Activated CD4-positive, alpha-beta memory T cell treated with anti-CD3 and anti-CD28 coated beads, Interleukin-2, amount 10 ng/mL, durations not matched to agents 7 days and 5 days (primary cell): ENCODE results near the gene MYO9B. TPM values are rescaled to one million over a fixed set of nuclear protein-coding genes. Genes with fewer than 3 reads are reported as not detected.
"Not testable (repeated sequence)": the region's sequence is repeated elsewhere in the genome, so short reads cannot be mapped to it uniquely, and the experiment has no call there.

Source experiments
- CTCF ChIA-PET: fragments of 350-600 bp; sonication (Branson Sonifier 250); formaldehyde crosslinking; loops from one replicate; lab custom pipeline; 2021; ENCODE audit warnings: antibody characterized with exemption, inconsistent platforms; lab: Charles Lee
- POLR2A ChIA-PET: fragments of 350-600 bp; sonication (Branson Sonifier 250); formaldehyde crosslinking; loops from one replicate; lab custom pipeline; 2021; ENCODE audit warnings: antibody characterized with exemption; lab: Charles Lee
- DNase-seq: peaks from one replicate; pipeline ENCODE4 v3.0.0-alpha.2; 2020
- H3K27ac Mint-ChIP-seq: one replicate; pipeline ENCODE4 v1.8.0; 2021; ENCODE audit warnings: mild to moderate bottlenecking, mixed read lengths
- H3K27me3 Mint-ChIP-seq: one replicate; pipeline ENCODE4 v1.8.0; 2021; ENCODE audit warnings: mixed read lengths
- H3K36me3 Mint-ChIP-seq: one replicate; pipeline ENCODE4 v1.8.0; 2021; ENCODE audit warnings: low read depth, mixed read lengths
- H3K4me1 Mint-ChIP-seq: one replicate; pipeline ENCODE4 v1.8.0; 2021; ENCODE audit warnings: mixed read lengths
- H3K4me3 Mint-ChIP-seq: one replicate; pipeline ENCODE4 v1.8.0; 2021; ENCODE audit warnings: mild to moderate bottlenecking, mixed read lengths
- H3K9me3 Mint-ChIP-seq: one replicate; pipeline ENCODE4 v1.8.0; 2021; ENCODE audit warnings: mixed read lengths
- total RNA-seq, 2 experiments: library from RNA; stranded (reverse); gene quantifications; one replicate each; pipeline ENCODE4 v1.2.3, GENCODE V29; 2021

Gene MYO9B
- total RNA-seq, 2 experiments from 2014 or later: 190 to 203 TPM

DNA sequence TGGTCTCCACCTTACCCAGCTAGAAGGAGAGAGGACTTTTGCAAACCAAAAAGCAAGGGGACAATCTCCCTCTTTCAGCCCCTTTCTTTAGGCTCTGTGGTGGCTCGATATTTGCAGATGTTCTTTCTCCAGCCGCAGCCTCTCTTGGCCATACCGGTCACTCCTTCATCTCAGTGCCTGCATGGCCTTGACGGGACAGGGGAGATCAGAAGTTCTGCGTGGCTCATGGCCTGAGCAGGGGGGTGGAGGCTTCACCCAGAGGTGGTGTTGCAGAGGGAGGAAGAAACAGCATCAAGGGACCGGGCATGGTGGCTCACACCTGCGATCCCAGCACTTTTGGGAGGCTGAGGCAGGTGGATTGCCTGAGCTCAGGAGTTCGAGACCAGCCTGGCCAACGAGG lies 53.2 kb downstream of the MYO9B start:
- Mint-ChIP-seq H3K9me3 (no peaks in the 10 kb centered on the region), H3K4me3 (no peak overlapping the region), H3K36me3 (peaks cover 24% of the 10 kb centered on the region), H3K4me1 (peaks cover 48% of the 10 kb centered on the region), H3K27me3 (no peaks in the 10 kb centered on the region), H3K27ac (no peak overlapping the region)
- ChIA-PET POLR2A (no interaction called here), CTCF (no interaction called here)
- DNase-seq: no peak

DNA sequence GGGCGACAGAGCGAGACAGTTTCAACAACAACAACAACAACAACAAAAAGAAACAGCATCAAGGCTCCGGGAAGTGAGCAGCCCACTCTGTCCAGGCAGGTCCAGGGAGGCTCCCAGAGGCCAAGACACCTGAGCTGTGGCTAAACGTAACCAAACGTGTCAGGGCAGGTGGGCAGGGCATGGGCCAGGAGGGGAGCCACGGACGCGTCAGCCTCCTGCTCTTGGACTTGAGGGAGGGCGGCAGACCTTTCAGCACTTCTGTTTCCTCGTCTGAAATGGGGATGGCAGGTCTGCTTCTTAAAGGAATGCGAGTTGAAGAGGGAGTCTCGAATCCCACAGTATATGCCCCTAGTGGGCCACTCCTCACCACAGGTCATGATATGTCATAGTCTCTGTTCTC lies 53.8 kb downstream of the MYO9B start:
- H3K9me3 Mint-ChIP-seq: no peaks in the 10 kb centered on the region
- H3K27ac Mint-ChIP-seq: peak overlapping the region; percentile 6
- H3K4me1 Mint-ChIP-seq: peaks cover 43% of the 10 kb centered on the region
- H3K4me3 Mint-ChIP-seq: no peak overlapping the region
- H3K27me3 Mint-ChIP-seq: no peaks in the 10 kb centered on the region
- ChIA-PET CTCF (no interaction called here), POLR2A (no interaction called here)
- no peak for DNase-seq
- peaks cover 27% of the 10 kb centered on the region for H3K36me3 Mint-ChIP-seq

DNA sequence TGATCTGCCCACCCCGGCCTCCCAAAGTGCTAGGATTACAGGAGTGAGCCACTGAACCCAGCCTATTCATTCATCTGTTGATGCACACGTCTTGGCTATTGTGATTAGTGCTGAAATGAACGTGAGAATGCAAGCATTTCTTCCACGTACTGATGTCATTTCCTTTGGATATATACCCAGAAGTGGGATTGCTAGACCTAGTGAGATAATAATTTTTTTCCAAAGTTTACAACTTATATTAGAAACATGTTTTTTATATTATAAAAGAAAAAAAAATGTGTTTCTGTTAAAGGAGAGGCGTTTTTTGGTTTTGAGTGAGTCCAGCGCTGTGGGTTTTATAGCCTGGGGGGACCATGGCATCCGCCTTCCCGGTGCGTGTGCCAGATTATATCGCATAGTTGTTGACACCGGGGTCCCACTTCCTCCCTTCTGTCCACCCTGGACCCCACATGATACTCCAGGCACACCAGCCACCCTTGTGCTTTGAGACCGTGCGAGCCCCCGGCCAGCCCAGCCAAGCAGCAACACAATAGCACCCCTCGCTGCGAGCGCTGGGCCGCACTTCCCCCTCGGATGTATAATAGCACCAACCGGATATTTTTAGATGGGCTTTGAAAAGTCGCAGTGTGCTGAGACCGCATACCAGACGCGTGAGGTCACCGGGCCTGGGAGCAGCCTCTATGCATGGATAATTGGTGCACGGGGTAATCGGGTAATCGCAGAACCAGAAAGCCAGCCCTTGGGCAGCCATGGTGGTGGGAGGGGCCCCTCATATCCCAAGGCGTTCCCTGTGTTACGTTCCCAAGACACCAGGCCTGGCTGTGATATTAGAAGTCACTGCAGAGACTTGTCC lies 59.6 kb downstream of the MYO9B start:
- H3K27me3 Mint-ChIP-seq: no peaks in the 10 kb centered on the region
- ChIA-PET POLR2A (interaction anchor here (1.0 kb wide), 1 partner anchor 10 kb away, joined by 3 read pairs; no protein-coding TSS in a partner anchor), CTCF (interaction anchor here (0.6 kb wide), 1 partner anchor 642 kb away, joined by 4 read pairs; no protein-coding TSS in a partner anchor)
- no peak for DNase-seq
- H3K27ac Mint-ChIP-seq: no peak overlapping the region
- H3K4me1 Mint-ChIP-seq: peaks cover 4% of the 10 kb centered on the region
- H3K36me3 Mint-ChIP-seq: peaks cover 30% of the 10 kb centered on the region
- no peak overlapping the region for H3K4me3 Mint-ChIP-seq
- no peaks in the 10 kb centered on the region for H3K9me3 Mint-ChIP-seq

DNA sequence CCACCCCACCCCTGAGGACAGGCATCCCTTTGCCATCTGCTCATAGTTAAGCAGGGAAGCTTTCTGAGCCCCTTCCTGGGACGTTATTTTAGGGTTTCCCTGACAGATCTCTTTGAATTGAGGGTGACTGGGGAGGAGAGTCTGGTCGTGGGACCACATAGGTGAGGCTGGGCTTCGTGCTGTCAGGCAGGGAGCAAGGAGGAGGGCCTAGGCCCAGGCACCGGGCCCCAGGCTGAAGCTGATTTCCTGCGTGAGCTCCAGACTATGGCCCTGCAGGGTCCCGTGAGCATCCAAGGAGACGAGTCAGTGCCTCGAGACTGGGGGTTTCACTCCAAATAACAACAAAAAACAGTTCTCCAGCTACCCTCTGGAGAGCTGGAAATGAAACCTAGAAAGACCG lies 60.4 kb downstream of the MYO9B start:
- no peaks in the 10 kb centered on the region for H3K9me3 Mint-ChIP-seq
- no peaks in the 10 kb centered on the region for H3K27me3 Mint-ChIP-seq
- CTCF ChIA-PET: no interaction called here
- no peak overlapping the region for H3K4me3 Mint-ChIP-seq
- peaks cover under 1% of the 10 kb centered on the region for H3K4me1 Mint-ChIP-seq
- DNase-seq: no peak
- no peak overlapping the region for H3K27ac Mint-ChIP-seq
- peaks cover 32% of the 10 kb centered on the region for H3K36me3 Mint-ChIP-seq
- POLR2A ChIA-PET: no interaction called here

DNA sequence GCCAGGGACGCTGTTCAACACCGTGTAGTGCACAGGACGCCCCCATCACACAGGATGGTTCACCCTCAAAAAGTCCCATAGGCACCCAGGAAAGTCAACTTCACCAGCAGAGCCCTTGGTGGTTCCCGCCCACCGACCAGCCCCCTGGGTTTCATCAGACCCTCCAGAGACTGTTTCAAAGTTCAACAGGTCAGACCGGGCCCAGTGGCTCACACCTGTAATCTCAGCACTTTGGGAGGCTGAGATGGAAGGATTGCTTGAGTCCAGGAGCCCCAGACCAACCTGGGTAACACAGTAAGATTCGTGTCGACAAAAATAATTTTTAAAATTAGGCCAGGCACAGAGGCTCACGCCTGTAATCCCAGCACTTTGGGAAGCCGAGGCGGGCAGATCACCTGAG lies 61.0 kb downstream of the MYO9B start:
- Mint-ChIP-seq H3K4me3 (no peak overlapping the region), H3K4me1 (peaks cover 3% of the 10 kb centered on the region), H3K36me3 (peaks cover 38% of the 10 kb centered on the region), H3K27me3 (no peaks in the 10 kb centered on the region), H3K27ac (no peak overlapping the region), H3K9me3 (no peaks in the 10 kb centered on the region)
- CTCF ChIA-PET: no interaction called here
- no peak for DNase-seq
- POLR2A ChIA-PET: no interaction called here

DNA sequence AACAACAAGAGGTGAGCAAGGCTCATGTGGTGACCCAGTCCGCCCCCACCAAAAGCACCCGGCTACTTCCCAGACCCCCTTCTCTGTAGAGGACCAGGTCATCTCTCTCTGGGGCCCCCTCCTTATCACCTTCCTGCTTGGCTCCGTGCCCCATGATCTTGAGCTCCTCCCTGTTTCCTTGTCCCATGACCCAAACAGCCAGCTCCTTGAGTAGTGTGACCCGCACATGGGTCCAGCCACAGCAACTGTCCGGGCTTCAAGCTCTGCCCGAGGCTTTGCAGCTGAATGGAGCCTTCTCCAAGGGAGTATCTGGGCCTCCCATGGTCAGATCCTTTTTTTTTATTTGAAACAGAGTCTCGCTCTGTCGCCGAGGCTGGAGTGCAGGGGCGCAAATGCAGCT lies 61.8 kb downstream of the MYO9B start:
- H3K9me3 Mint-ChIP-seq: no peaks in the 10 kb centered on the region
- no peak overlapping the region for H3K27ac Mint-ChIP-seq
- ChIA-PET POLR2A (no interaction called here), CTCF (no interaction called here)
- peaks cover 7% of the 10 kb centered on the region for H3K4me1 Mint-ChIP-seq
- no peaks in the 10 kb centered on the region for H3K27me3 Mint-ChIP-seq
- H3K4me3 Mint-ChIP-seq: no peak overlapping the region
- peaks cover 44% of the 10 kb centered on the region for H3K36me3 Mint-ChIP-seq
- DNase-seq: no peak

DNA sequence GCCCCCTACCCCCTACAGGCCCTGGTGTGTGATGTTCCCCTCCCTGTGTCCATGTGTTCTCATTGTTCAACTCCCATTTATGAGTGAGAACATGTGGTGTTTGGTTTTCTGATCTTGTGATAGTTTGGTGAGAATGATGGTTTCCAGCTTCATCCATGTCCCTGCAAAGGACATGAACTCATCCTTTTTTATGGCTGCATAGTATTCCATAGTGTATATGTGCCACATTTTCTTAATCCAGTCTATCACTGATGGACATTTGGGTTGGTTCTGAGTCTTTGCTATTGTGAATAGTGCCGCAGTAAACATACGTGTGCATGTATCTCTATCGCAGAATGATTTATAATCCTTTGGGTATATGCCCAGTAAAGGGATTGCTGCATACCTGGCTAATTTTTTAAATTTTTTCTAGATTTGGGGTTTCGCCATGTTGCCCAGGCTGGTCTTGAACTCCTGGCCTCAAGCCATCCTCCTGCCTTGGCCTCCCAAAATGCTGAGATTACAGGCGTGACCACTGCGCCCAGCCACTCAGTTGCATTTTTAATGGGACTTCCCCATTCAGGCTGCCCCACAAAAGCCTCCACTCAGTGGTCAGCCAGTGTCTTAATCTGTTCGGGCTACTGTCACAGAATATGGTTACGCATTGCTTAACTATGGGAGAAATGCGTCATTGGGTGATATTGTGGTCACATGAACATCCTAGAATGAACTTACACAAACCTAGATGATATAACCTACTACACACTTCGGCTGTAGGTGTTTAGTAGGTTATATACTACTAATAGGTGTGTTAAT lies 62.7 kb downstream of the MYO9B start:
- POLR2A ChIA-PET: not testable (repeated sequence)

DNA sequence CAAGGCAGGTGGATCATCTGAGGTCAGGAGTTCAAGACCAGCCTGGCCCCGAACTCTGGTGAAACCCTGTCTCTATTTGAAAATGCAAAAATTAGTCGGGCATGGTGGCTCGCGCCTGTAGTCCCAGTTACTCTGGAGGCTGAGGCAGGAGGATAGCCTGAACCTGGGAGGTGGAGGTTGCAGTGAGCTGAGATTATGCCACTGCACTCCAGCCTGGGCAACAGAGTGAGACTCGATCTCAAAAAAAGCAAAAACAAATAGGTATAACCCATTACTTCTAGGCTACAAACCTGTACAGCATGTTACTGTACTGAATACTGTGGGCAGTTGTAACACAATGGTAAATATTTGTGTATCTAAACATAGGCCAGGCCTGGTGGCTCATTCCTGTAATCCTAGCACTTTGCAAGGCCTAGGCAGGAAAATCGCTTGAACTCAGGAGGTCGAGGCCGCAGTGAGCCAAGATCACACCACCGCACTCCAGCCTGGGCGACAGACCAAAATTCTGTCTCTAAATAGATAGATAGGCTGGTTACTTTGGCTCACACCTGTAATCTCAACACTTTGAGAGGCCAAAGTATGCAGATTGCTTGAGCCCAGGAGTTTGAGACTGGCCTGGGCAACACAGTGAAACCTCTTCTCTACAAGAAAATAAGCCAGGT lies 63.5 kb downstream of the MYO9B start:
- Mint-ChIP-seq H3K4me3 (no peak overlapping the region), H3K36me3 (peaks cover 49% of the 10 kb centered on the region), H3K4me1 (peaks cover 13% of the 10 kb centered on the region), H3K27me3 (no peaks in the 10 kb centered on the region), H3K9me3 (no peaks in the 10 kb centered on the region), H3K27ac (no peak overlapping the region)
- DNase-seq: no peak
- POLR2A ChIA-PET: no interaction called here
- CTCF ChIA-PET: no interaction called here

More for the DNA sequence above, 62.7 kb downstream of the MYO9B start:
- CTCF ChIA-PET, H3K9me3 Mint-ChIP-seq, H3K27me3 Mint-ChIP-seq, H3K27ac Mint-ChIP-seq, H3K4me3 Mint-ChIP-seq, DNase-seq: not testable (repeated sequence)
- peaks cover 50% of the 10 kb centered on the region for H3K36me3 Mint-ChIP-seq
- peaks cover 11% of the 10 kb centered on the region for H3K4me1 Mint-ChIP-seq

DNA sequence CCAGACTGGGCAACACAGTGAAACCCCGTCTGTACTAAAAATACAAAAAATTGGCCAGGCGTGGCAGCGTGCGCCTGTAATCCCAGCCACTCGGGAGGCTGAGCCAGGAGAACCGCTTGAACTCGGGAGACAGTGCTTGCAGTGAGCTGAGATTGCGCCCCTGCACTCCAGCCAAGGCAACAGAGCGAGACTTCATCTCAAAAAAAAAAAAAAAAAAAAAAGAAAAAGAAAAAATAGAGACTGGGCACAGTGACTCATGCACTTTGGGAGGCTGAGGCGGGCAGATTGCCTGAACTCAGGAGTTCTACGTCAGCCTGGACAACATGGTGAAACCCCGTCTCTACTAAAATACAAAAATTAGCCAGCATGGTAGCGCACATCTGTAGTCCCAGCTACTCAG lies 69.2 kb downstream of the MYO9B start:
- DNase-seq, H3K9me3 Mint-ChIP-seq, H3K27me3 Mint-ChIP-seq, H3K27ac Mint-ChIP-seq, CTCF ChIA-PET, H3K4me3 Mint-ChIP-seq, POLR2A ChIA-PET: not testable (repeated sequence)
- H3K36me3 Mint-ChIP-seq: peaks cover 40% of the 10 kb centered on the region
- H3K4me1 Mint-ChIP-seq: peaks cover 13% of the 10 kb centered on the region

DNA sequence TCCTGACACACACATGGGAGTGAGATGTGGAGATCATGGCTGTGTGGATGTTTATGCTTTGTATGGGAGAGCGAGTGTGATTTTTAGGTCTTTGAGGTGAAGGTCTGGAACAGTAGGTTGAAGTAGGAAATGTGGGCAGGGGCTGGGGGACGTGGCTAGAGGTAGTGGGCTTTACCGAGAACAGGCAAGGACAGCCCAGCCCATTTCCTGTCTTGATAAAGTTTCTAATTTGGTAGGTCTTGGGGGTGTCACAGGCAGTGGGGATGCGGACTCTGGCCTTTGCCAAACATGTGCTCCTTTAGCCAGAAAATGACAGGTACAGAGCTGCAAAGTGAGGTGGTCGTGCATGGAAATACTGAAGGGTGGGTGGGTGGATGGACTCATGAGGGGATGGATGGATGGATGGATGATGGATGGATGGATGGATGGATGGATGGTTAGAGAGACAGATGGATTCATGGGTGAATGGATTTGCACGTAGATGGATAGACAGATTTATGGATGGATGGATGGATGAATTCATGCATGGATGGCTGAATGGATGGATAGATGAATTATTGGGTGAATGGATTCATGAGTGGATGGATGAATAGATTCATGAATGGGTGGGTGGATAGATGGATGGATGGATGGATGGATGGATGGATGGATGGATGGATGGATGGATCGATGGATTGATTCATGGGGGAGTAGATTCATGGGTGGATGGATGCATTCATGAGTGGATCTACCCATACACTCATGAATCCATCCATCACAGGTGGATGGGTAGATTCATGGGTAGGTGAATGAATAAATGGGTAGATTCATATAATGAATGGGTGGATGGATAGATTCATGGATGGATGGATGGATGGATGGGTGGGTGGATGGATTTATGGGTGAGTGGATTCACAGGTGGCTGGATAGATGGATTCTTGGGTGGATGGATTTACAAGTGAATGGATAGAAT lies 70.2 kb downstream of the MYO9B start:
- ChIA-PET CTCF (no interaction called here), POLR2A (no interaction called here)
- no peak overlapping the region for H3K27ac Mint-ChIP-seq

DNA sequence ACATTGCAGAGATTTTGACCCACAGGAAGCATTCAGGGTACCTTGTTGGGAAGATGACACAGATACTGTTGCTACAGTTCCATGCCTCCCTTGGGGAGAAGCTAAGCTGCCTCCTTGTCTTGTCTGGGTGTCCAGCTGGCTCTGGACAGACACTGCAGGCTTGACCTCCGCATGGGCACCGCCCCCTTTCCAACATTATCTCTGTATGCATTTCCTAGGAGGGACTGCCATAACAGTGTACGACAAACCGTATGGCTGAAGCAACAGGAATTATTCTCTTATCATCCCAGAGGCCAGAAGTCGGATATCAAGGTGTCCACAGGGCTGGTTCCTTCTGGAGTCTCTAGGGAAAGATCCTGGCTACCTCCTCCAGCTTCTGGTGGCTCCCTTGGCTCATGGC lies 72.6 kb downstream of the MYO9B start:
- Mint-ChIP-seq H3K36me3 (peaks cover 34% of the 10 kb centered on the region), H3K27me3 (no peaks in the 10 kb centered on the region), H3K27ac (no peak overlapping the region), H3K4me3 (no peak overlapping the region), H3K4me1 (peaks cover 2% of the 10 kb centered on the region), H3K9me3 (no peaks in the 10 kb centered on the region)
- DNase-seq: no peak
- POLR2A ChIA-PET: no interaction called here
- CTCF ChIA-PET: interaction anchor here (0.7 kb wide), 1 partner anchor 560 kb away, joined by 3 read pairs; no protein-coding TSS in a partner anchor

More for the DNA sequence above, 70.2 kb downstream of the MYO9B start:
- Mint-ChIP-seq H3K4me1 (peaks cover 13% of the 10 kb centered on the region), H3K9me3 (no peaks in the 10 kb centered on the region), H3K36me3 (peaks cover 42% of the 10 kb centered on the region), H3K4me3 (no peak overlapping the region), H3K27me3 (no peaks in the 10 kb centered on the region)
- DNase-seq: no peak

DNA sequence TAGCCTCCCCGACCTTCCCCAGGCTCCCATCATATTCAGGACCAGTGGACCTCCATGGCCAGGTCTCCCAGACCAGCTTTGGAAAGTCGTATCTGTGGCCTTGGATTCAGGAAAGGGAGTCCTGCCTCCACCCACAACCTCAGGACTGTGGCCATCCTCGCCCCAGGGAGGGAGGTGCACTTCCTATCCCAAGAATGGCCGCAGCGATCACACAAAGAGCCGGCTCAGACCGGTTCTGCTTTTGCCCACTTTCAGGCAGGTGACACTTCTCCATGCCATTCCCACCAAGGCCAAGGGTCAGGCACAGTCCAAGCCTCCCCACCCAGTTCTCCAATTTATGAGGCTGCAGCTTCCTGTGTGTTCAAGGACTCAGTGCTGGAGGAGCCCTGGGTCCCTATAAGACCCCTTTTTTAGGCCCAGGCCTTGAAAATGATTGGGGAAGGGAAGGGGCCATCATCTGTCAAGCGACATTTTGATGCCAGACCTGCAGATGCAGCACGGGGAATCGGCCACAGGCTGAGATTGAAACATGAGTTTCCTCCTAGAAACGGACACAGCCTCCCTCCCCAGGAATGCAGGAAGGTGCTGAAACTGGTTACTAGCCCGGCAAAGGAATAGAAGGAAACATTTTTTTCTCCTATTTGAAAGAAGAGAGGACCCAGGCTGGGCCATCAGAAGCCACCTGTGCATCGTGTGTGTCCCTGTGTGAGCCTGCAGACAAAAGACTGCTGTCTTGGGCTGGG lies 74.0 kb downstream of the MYO9B start:
- ChIA-PET CTCF (no interaction called here), POLR2A (no interaction called here)
- Mint-ChIP-seq H3K9me3 (no peaks in the 10 kb centered on the region), H3K4me3 (no peak overlapping the region), H3K36me3 (peaks cover 42% of the 10 kb centered on the region), H3K4me1 (no peaks in the 10 kb centered on the region), H3K27me3 (no peaks in the 10 kb centered on the region), H3K27ac (no peak overlapping the region)
- DNase-seq: no peak
